HL-60 (cell line): ENCODE results near the gene TMEM171.

Experiments used
- GABPA ChIP-seq: IDR thresholded peaks from 2 replicates; pipeline ENCODE4 v1.6.1; 2012; ENCODE audit warnings: low read depth
- POLR2AphosphoS5 ChIP-seq: IDR thresholded peaks from 2 replicates; pipeline ENCODE4 v1.6.1; 2012; ENCODE audit warnings: low read depth
- REST ChIP-seq: IDR thresholded peaks from 2 replicates; pipeline ENCODE4 v1.6.1; 2012; ENCODE audit warnings: low read depth; ENCODE audit not compliant: insufficient replicate concordance
- TF ChIP-seq, protein P1 (sequence below): IDR thresholded peaks from one replicate; pipeline ENCODE4 v1.5.1; 2011; ENCODE audit warnings: low read length, control low read depth, inconsistent platforms; ENCODE audit not compliant: insufficient read depth

- TF ChIP-seq, protein P1, sequence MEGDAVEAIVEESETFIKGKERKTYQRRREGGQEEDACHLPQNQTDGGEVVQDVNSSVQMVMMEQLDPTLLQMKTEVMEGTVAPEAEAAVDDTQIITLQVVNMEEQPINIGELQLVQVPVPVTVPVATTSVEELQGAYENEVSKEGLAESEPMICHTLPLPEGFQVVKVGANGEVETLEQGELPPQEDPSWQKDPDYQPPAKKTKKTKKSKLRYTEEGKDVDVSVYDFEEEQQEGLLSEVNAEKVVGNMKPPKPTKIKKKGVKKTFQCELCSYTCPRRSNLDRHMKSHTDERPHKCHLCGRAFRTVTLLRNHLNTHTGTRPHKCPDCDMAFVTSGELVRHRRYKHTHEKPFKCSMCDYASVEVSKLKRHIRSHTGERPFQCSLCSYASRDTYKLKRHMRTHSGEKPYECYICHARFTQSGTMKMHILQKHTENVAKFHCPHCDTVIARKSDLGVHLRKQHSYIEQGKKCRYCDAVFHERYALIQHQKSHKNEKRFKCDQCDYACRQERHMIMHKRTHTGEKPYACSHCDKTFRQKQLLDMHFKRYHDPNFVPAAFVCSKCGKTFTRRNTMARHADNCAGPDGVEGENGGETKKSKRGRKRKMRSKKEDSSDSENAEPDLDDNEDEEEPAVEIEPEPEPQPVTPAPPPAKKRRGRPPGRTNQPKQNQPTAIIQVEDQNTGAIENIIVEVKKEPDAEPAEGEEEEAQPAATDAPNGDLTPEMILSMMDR, result no peak
- TF ChIP-seq GABPA (no peak), REST (no peak), POLR2AphosphoS5 (no peak)
Measured at GRCh38 chr5:73100109-73100508, 20.3 kb upstream of the TMEM171 start.
